DMS153 (cell line): ENCODE results near the gene KCNS1.
"Not testable (repeated sequence)": the region's sequence is repeated elsewhere in the genome, so short reads cannot be mapped to it uniquely, and the experiment has no call there.

Source experiments
- DNase-seq: peaks from one replicate; lab custom pipeline; 2025; lab: John Stamatoyannopoulos, UW

Gene KCNS1

GRCh38 chr20:45077559-45077958, 23.4 kb downstream of the KCNS1 start:
- DNase-seq = no peak

GRCh38 chr20:45073221-45073620, 27.7 kb downstream of the KCNS1 start:
- DNase-seq = no peak

- DNase-seq = no peak
These were observed 28.9 kb downstream of the KCNS1 start for GRCh38 chr20:45072066-45072465.

GRCh38 chr20:45070932-45071632, 29.8 kb downstream of the KCNS1 start:
- no peak for DNase-seq

GRCh38 chr20:45069261-45069660, 31.7 kb downstream of the KCNS1 start:
- DNase-seq = no peak

GRCh38 chr20:45067558-45067957, 33.4 kb downstream of the KCNS1 start:
- DNase-seq = no peak

- no peak for DNase-seq
These were observed 33.8 kb downstream of the KCNS1 start for GRCh38 chr20:45067087-45067486.

GRCh38 chr20:45066372-45066771, 34.6 kb downstream of the KCNS1 start:
- DNase-seq = no peak

GRCh38 chr20:45064812-45065211, 36.1 kb downstream of the KCNS1 start:
- DNase-seq = no peak

GRCh38 chr20:45063107-45063506, 37.8 kb downstream of the KCNS1 start:
- not testable (repeated sequence) for DNase-seq

GRCh38 chr20:45061244-45061643, 39.7 kb downstream of the KCNS1 start:
- no peak for DNase-seq

- DNase-seq = no peak
These were observed 40.6 kb downstream of the KCNS1 start for GRCh38 chr20:45060294-45060693.

- DNase-seq = no peak
These were observed 41.8 kb downstream of the KCNS1 start for GRCh38 chr20:45059022-45059728.

GRCh38 chr20:45058168-45058850, 42.6 kb downstream of the KCNS1 start:
- DNase-seq = no peak

- DNase-seq = no peak
These were observed 44.3 kb downstream of the KCNS1 start for GRCh38 chr20:45056473-45057173.

GRCh38 chr20:45055056-45055455, 45.9 kb downstream of the KCNS1 start:
- no peak for DNase-seq

GRCh38 chr20:45053430-45054351, 47.2 kb downstream of the KCNS1 start:
- no peak for DNase-seq

- no peak for DNase-seq
These were observed 48.1 kb downstream of the KCNS1 start for GRCh38 chr20:45052698-45053429.

GRCh38 chr20:45051204-45052060, 49.5 kb downstream of the KCNS1 start:
- no peak for DNase-seq
